Renal pelvis (tissue), 4 donors: ENCODE measurements around the gene AKT2. TPM values are rescaled to one million over a fixed set of nuclear protein-coding genes. Genes with fewer than 3 reads are reported as not detected.

Source experiments
- DNase-seq: peaks from one replicate; pipeline ENCODE4 v3.0.0-alpha.2; 2013
- polyA plus RNA-seq, 3 donors: library from polyadenylated mRNA; unstranded; fragments of 120-200 nt; gene quantifications; one replicate each; pipeline ENCODE4 v1.2.1, GENCODE V29; 2013; ENCODE audit not compliant: insufficient read length in 3 of 3

Gene AKT2
- polyA plus RNA-seq, 3 donors = 162 to 236 (median 219) TPM

- DNase-seq = no peak
Measured at GRCh38 chr19:40255619-40256166, 29.5 kb downstream of the AKT2 start.

GRCh38 chr19:40254714-40255418 lies 30.3 kb downstream of the AKT2 start:
- DNase-seq = no peak

DNA sequence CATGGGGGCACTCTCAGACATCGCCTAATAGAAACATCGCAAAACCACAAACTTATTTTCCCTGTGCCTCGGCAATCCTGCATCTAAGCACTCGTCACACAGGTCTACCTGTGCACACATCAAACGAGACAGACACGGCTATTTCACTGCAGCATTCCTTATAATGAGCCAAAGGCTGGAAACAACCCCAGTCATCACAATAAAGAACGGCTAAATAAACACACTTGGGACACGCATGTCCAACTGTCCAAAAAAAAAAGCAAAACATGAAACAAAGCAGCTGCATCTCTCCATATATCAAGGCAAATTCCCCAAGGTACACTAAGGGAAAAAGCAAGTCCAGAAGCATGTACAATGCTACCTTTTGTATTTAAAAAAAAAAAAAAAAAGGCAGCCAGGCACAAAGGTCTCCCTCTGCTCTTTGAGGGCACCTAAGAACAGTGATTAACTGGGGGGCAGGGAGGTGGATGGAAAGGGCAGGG lies 31.5 kb downstream of the AKT2 start:
- DNase-seq = no peak

DNA sequence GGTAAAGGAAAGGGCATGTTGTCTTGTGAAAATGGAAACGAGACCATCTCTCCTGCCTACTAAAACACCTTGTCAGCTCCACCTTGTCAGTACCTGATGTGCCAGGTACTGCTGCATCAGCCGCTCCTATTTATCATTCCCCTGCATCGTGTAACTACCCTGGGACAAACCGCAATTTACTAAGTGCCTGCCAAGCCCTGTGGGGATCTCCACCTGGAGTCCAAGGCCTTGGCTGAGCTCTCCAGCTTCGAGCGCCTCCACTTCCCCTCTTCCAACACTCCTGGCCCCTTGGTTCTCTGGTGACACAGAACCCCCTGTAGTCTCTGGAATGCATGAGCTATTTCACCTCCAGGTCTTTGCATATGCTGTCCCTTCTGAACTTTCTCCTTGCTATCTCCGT lies 32.8 kb downstream of the AKT2 start:
- DNase-seq = no peak

- no peak for DNase-seq
Measured at GRCh38 chr19:40251991-40252390, 33.2 kb downstream of the AKT2 start.

DNA sequence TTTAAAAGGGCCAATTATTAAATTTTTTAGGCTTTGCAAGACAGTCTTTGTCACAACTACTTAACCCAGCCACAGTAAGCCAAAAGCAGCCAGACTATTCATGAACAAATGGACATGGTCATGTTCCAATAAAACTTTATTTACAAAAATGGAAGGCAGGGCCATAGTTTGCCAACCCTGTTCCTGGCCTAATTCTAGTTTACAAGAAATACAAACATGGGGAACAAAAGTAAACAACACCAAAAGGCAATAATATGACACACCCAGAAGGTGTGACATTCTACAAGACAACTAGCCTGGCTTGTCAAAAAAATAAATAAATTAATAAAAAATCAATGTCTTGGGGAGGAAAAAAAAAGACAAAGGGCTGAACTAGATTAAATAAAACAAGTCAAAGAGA lies 33.9 kb downstream of the AKT2 start:
- DNase-seq = no peak

DNA sequence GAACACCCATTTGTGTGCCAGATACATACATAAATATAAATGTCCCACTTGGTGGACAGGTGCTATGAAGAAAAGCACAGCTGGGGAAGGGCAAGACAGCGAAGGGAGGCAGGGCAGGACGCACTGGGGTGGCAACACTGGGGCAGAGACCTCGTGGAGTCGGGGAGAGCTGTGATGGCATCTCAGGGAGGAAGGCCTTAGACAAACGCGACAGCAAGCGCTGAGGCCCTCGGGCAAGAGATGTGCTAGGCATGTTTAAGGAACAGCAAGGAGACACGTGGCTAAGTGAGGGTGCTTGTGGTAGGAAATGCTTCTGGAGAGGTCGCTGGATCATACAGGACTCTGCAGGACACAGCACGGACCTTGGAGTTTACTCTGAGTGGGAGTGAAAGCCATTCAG lies 35.4 kb downstream of the AKT2 start:
- DNase-seq = no peak

DNA sequence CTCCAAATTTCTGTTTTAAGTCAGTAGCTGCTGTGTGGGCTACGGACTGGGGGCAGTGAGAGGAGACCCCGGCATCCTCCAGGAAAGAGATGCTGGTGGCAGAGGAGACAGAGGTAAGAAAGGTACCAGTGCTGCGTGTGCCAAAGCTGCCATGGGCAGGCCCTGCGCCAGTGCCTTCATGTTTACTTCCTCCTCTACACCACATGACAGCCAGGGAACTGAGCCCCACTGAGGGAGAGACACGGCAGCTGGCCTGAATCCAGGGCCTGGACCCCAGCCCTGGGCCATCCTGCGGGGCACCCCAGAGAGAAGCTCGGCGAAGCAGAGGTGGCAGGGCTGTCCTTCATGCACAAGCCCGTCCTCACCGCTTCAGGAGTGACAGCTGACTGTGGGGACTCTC lies 35.9 kb downstream of the AKT2 start:
- no peak for DNase-seq

DNA sequence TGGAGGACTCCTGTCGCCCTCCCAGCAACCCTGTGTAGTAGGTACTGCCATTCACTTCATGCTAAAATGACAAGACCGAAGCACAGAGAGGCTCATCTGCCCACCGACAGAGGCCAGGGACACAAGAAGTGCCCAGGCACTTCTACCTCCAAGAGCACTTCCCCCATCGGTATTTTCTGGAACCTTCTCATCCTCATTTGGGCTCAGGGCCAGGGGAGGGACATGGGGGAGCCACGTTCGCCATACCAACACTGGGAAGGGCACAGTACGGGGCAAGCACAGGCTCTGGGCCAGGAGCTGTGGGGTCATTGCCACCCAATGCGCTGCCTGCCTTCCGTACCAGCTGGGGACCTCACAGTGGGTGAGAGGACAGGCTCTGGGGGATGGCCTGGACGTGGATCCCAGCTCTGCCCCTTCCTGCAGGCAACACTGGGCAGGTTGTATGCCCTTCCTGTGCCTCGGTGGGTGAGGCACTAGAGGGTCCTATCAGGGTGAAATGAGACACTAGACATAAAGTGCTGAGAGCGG lies 37.3 kb downstream of the AKT2 start:
- DNase-seq = no peak

DNA sequence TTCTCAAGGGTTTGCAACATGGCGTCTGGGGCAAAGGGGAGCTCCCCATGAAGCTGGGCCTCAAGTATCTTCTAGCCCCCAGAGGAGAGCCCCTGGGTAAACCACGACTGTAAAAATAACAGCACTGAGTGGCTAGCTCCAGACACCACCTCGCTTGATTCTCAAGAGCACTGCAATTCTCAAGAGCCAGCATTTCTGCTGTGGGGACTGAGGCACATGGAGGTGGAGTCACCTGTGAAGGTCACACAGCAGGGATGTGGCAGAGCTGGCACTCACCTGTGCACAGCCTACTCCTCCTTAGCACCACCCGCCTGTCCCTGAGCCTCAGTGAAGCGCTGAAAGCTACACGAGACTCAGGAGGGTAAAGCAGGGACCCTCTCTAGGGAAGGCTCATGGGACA lies 38.0 kb downstream of the AKT2 start:
- no peak for DNase-seq

- no peak for DNase-seq
Measured at GRCh38 chr19:40246292-40247073, 38.7 kb downstream of the AKT2 start.

DNA sequence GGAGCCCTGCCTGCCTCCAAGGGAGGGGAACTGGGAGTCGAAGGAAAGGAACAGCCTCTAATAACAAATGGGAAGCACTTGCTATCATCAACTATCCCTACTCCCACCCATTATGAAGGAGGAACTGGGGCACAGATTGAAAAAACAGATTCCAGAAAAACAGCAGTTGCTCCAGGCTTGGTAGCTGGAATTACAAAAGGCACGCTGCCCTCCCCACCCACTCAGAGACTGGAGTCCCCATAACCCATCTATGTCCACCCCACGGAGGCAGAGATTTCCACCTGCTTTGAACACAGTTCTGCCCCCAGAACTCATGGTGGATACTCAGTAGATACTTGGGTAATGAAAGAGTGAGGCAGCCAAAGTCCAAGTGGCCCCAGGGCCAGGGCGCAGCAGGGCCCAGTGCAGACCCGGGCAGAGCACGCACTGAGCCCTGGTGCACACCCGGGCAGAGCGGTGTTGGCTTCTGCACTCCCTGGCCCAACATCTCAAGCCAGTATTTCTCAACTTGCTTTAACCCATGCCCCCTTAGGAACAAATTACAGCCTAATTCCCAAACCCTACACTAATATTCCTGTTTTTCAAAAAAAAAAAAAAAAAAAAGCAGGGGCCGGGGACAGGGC lies 39.5 kb downstream of the AKT2 start:
- no peak for DNase-seq

- no peak for DNase-seq
Measured at GRCh38 chr19:40244579-40245317, 40.4 kb downstream of the AKT2 start.

GRCh38 chr19:40243181-40243580 lies 42.0 kb downstream of the AKT2 start:
- DNase-seq = no peak

DNA sequence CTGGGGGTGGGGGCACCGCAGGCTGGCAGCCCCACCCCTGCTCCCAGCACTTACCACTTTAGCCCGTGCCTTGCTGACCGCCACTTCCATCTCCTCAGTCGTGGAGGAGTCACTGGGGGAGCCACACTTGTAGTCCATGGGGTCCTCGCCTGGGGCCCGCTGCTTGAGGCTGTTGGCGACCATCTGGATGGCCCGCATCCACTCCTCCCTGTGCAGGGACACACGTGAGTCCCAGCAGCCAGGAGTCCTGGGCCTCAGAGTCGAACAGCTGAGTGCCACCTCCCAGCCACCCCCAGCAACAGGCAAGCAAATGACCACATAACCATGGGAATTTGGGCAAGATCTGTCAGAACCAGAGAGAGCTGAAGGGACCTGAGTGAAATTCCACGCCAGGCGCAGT lies 42.7 kb downstream of the AKT2 start:
- DNase-seq = no peak

DNA sequence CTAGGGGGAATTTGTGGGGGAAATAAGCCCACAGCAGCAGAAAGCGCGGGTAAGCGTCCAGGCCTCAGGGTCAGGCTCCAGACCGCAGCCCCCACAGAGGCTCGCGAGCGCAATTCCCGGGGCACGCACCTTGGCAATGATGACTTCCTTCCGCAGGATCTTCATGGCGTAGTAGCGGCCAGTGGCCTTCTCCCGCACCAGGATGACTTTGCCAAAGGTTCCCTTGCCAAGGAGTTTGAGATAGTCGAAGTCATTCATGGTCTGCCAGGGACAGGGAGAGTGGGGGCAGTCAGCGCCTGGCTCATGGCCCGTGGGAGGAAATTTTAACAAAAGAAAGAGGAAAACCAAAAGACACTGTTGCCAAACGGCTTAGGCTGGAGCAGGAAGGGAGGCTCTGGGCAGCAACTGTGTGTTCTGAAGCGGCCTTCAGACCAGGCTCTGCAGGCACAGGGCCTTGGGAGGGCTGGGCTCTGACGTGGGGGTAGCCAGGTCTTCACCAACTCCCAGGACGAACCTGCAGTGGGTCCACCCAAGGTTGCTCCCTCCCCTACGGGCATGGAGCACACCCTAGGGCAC lies 43.2 kb downstream of the AKT2 start:
- DNase-seq = no peak

DNA sequence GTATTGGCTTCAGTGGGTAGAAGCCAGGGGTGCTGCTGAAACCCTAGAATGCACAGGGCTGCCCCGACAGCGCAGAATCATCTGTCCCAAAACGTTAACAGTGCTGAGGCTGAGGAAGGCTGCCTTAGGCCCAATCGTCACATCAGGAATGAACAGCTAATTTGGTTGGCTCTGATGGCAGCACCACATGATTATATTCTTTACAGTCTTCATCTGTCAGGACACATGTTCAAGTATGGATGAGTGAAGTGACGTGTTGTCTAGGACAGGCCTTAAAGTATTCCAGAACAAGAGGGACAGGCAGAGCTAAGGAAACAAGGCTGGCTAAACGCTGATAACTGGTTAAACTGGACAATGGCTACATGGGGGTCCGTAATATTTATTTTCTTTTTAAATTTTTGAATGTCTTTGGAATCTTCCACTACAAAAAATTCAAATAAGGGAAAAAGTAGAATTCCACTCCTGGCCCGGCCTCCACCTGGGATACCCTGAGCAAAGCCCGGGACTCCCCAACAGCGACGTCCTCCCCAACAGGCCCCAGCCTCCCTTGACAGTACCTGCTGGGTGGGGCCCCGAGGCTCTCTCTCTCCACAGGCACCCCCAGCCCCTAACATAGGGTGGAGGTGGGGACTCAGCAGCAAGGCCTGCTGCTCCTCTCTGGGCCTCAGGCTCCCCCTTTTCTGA lies 43.9 kb downstream of the AKT2 start:
- DNase-seq = no peak

- no peak for DNase-seq
Measured at GRCh38 chr19:40240332-40240731, 44.8 kb downstream of the AKT2 start.

- no peak for DNase-seq
Measured at GRCh38 chr19:40239415-40240226, 45.5 kb downstream of the AKT2 start.

DNA sequence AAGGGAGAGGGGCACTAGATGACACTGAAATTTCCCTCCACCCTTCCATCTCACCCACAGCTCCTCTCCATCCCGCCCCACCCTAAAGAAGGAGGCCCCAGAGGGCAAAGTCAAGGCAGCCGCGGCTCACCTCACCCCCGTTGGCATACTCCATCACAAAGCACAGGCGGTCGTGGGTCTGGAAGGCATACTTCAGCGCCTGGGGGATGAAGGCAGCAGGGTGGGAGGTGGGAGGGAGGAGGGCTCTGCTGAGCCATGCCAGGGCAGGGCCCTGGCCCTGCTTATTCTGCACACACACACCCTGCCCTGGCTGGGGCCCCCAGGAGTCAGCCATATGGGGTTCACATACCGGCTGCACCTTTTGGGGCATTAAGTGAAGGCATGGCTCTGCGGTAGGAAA lies 46.4 kb downstream of the AKT2 start:
- no peak for DNase-seq
